ENCODE data around the gene CRAT.

CRAT gene

DNA sequence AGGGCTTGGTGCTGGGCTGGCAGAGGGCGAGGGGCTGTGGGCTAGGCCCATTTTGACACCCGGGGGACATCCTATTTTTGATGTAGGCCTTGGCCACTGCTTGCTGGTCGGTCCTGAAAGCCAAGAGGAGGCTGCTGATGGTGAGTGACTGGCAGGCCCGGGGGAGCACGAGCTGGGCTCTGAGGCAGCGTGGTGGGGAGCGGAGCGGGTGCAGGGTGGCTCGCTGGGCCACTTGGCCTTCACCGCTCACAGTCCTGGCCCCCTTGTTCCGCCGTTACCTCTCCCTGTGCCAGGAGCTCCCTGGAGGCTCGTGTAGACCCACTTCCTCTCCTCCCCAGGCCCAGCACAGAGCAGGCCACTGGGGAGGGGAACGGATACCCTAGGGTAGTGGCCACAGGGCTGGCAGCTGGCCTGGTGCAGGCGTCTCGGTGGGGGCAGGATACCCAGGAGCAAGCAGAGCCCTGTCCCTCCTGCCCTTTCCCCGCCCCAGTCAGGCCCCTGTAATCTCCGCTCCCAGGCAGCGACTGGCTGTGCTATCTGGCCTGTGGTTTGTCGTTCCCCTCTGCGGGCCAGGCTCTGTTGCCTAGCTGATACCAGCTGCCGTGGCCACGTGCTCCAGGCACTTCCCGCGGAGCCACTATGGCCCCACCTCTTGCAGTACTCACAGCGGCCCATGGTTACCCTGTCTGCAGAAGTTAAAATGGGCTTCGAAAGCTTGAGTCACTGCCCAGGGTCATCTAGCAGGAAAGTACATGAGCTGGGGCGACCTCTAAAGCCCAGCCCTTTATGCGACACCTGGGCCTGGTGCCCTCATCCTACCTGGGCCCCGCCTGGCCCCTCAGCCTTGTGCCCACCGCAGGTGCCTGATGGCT, 41.4 kb downstream of the CRAT start:
- H3K27ac ChIP-seq (ENCODE audit: low read length, poor library complexity, severe bottlenecking), result no peak overlapping the region
- H4K8ac ChIP-seq (ENCODE audit: low read length), result no peak overlapping the region
- H3K27me3 ChIP-seq (ENCODE audit: control insufficient read depth in 1 of 2, insufficient read depth in 1 of 2, low read length in 2 of 2), result no peaks in the 10 kb centered on the region
- no peak overlapping the region for H3K4me2 ChIP-seq (ENCODE audit: low read length, poor library complexity, severe bottlenecking)
- H3K4me1 ChIP-seq (ENCODE audit: control insufficient read depth, insufficient read depth, low read depth, low read length), result no peaks in the 10 kb centered on the region
- no peak overlapping the region for H3K4ac ChIP-seq (ENCODE audit: low read depth in 1 of 2, low read length in 2 of 2)
- H2AK5ac ChIP-seq (ENCODE audit: low read length, severe bottlenecking), result no peak overlapping the region
- WGBS, result 91% methylated on average over 27 of the region's 31 CpGs
- no peak overlapping the region for H2BK12ac ChIP-seq (ENCODE audit: low read length in 2 of 2)
- H4K91ac ChIP-seq (ENCODE audit: low read length), result peak overlapping the region; percentile 45
- H3K18ac ChIP-seq (ENCODE audit: low read depth in 1 of 2, low read length in 2 of 2), result no peak overlapping the region
- H3K9ac ChIP-seq (ENCODE audit: low read length), result no peak overlapping the region
- no peak overlapping the region for H3K4me3 ChIP-seq (ENCODE audit: insufficient read depth in 1 of 2, low read depth in 1 of 2, low read length in 2 of 2)
- no peak overlapping the region for H3K14ac ChIP-seq (ENCODE audit: low read length in 2 of 2)
- no peak for DNase-seq
- peaks cover 37 to 69% of the 10 kb centered on the region in 2 experiments for H3K36me3 ChIP-seq (ENCODE audit: control insufficient read depth in 1 of 2, insufficient read depth in 2 of 2, low read depth in 1 of 2, low read length in 2 of 2)
- H3K9me3 ChIP-seq (ENCODE audit: control insufficient read depth, low read length), result no peaks in the 10 kb centered on the region
- H2BK120ac ChIP-seq (ENCODE audit: low read depth, low read length), result no peak overlapping the region
- H2BK15ac ChIP-seq (ENCODE audit: low read depth, poor library complexity, severe bottlenecking), result no peak overlapping the region
- H3K79me1 ChIP-seq (replicated peaks; ENCODE audit: low read length, poor library complexity, severe bottlenecking), result no peaks in the 10 kb centered on the region
- no peak overlapping the region for H2BK5ac ChIP-seq (ENCODE audit: low read depth, low read length, poor library complexity, severe bottlenecking)
- H3K23ac ChIP-seq (ENCODE audit: low read length in 2 of 2), result no peak overlapping the region
- no peak overlapping the region for H2AFZ ChIP-seq (ENCODE audit: low read depth, low read length)

DNA sequence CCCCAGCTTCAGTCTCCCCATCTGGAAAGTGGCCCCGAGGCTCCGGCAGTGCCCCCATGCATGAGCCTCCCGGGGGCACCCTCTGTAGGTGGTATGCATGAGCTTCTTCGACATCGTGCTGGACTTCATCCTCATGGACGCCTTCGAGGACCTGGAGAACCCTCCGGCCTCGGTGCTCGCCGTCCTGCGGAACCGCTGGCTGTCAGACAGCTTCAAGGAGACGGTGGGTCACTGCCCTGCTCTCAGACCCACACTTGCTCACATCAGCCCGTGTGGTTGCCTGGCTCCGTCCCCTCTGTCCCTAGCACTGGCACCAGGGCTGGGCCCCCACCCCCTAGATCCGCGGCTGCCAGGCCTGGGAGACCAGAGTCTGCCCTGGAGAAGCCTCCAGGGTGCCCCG, 42.5 kb downstream of the CRAT start:
- no peaks in the 10 kb centered on the region for H3K4me1 ChIP-seq (ENCODE audit: control insufficient read depth, insufficient read depth, low read depth, low read length)
- H3K23ac ChIP-seq (ENCODE audit: low read length in 2 of 2), result no peak overlapping the region
- no peak overlapping the region for H3K9ac ChIP-seq (ENCODE audit: low read length)
- H2BK15ac ChIP-seq (ENCODE audit: low read depth, poor library complexity, severe bottlenecking), result no peak overlapping the region
- no peaks in the 10 kb centered on the region for H3K9me3 ChIP-seq (ENCODE audit: control insufficient read depth, low read length)
- no peak overlapping the region for H2BK12ac ChIP-seq (ENCODE audit: low read length in 2 of 2)
- DNase-seq, result no peak
- H3K36me3 ChIP-seq (ENCODE audit: control insufficient read depth in 1 of 2, insufficient read depth in 2 of 2, low read depth in 1 of 2, low read length in 2 of 2), result peaks cover 46 to 76% of the 10 kb centered on the region in 2 experiments
- no peak overlapping the region for H3K4ac ChIP-seq (ENCODE audit: low read depth in 1 of 2, low read length in 2 of 2)
- H3K27ac ChIP-seq (ENCODE audit: low read length, poor library complexity, severe bottlenecking), result no peak overlapping the region
- 96% methylated on average over 19 of the region's 19 CpGs for WGBS
- H4K8ac ChIP-seq (ENCODE audit: low read length), result no peak overlapping the region
- H2BK5ac ChIP-seq (ENCODE audit: low read depth, low read length, poor library complexity, severe bottlenecking), result no peak overlapping the region
- H3K4me3 ChIP-seq (ENCODE audit: insufficient read depth in 1 of 2, low read depth in 1 of 2, low read length in 2 of 2), result no peak overlapping the region
- H4K91ac ChIP-seq (ENCODE audit: low read length), result no peak overlapping the region
- H2BK120ac ChIP-seq (ENCODE audit: low read depth, low read length), result no peak overlapping the region
- no peaks in the 10 kb centered on the region for H3K27me3 ChIP-seq (ENCODE audit: control insufficient read depth in 1 of 2, insufficient read depth in 1 of 2, low read length in 2 of 2)
- H3K79me1 ChIP-seq (replicated peaks; ENCODE audit: low read length, poor library complexity, severe bottlenecking), result no peaks in the 10 kb centered on the region
- no peak overlapping the region for H2AK5ac ChIP-seq (ENCODE audit: low read length, severe bottlenecking)
- H3K14ac ChIP-seq (ENCODE audit: low read length in 2 of 2), result no peak overlapping the region
- H2AFZ ChIP-seq (ENCODE audit: low read depth, low read length), result no peak overlapping the region
- no peak overlapping the region for H3K18ac ChIP-seq (ENCODE audit: low read depth in 1 of 2, low read length in 2 of 2)
- H3K4me2 ChIP-seq (ENCODE audit: low read length, poor library complexity, severe bottlenecking), result no peak overlapping the region

DNA sequence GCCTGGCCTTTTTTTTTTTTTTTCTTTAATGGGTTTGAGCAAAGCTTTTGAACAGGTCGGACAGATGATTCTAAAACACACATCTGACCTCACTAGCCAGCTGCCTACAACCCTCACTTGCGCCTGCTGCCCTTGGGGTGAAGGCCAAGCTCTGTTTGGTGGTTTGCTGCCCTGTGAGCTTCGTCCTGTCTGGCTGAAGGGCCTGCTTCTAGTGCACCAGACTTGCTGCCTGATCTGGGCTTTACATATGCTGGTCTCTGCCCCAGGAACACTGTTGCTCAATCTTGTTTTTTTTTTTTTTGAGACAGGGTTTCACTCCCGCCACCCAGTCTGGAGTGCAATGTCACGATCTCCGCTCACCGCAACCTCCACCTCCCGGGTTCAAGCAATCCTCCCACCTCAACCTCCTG, 46.1 kb downstream of the CRAT start:
- Histone ChIP-seq H4K91ac (ENCODE audit: low read length) (no peak overlapping the region), H3K4me2 (ENCODE audit: low read length, poor library complexity, severe bottlenecking) (no peak overlapping the region), H3K18ac (ENCODE audit: low read depth in 1 of 2, low read length in 2 of 2) (no peak overlapping the region), H3K27me3 (ENCODE audit: control insufficient read depth in 1 of 2, insufficient read depth in 1 of 2, low read length in 2 of 2) (no peaks in the 10 kb centered on the region), H3K27ac (ENCODE audit: low read length, poor library complexity, severe bottlenecking) (no peak overlapping the region), H3K4me1 (ENCODE audit: control insufficient read depth, insufficient read depth, low read depth, low read length) (peaks cover 2% of the 10 kb centered on the region), H3K4me3 (ENCODE audit: insufficient read depth in 1 of 2, low read depth in 1 of 2, low read length in 2 of 2) (no peak overlapping the region), H3K9ac (ENCODE audit: low read length) (no peak overlapping the region), H3K23ac (ENCODE audit: low read length in 2 of 2) (no peak overlapping the region), H2AK5ac (ENCODE audit: low read length, severe bottlenecking) (no peak overlapping the region), H2AFZ (ENCODE audit: low read depth, low read length) (no peak overlapping the region), H2BK15ac (ENCODE audit: low read depth, poor library complexity, severe bottlenecking) (no peak overlapping the region), H4K8ac (ENCODE audit: low read length) (no peak overlapping the region), H2BK5ac (ENCODE audit: low read depth, low read length, poor library complexity, severe bottlenecking) (no peak overlapping the region), H3K4ac (ENCODE audit: low read depth in 1 of 2, low read length in 2 of 2) (no peak overlapping the region), H3K14ac (ENCODE audit: low read length in 2 of 2) (no peak overlapping the region), H2BK120ac (ENCODE audit: low read depth, low read length) (no peak overlapping the region), H3K79me1 (replicated peaks; ENCODE audit: low read length, poor library complexity, severe bottlenecking) (peaks cover 1% of the 10 kb centered on the region), H3K9me3 (ENCODE audit: control insufficient read depth, low read length) (no peaks in the 10 kb centered on the region), H3K36me3 (ENCODE audit: control insufficient read depth in 1 of 2, insufficient read depth in 2 of 2, low read depth in 1 of 2, low read length in 2 of 2) (peaks cover 73 to 81% of the 10 kb centered on the region in 2 experiments), H2BK12ac (ENCODE audit: low read length in 2 of 2) (no peak overlapping the region)
- WGBS, result 98% methylated on average over 8 of the region's 8 CpGs
- no peak for DNase-seq

DNA sequence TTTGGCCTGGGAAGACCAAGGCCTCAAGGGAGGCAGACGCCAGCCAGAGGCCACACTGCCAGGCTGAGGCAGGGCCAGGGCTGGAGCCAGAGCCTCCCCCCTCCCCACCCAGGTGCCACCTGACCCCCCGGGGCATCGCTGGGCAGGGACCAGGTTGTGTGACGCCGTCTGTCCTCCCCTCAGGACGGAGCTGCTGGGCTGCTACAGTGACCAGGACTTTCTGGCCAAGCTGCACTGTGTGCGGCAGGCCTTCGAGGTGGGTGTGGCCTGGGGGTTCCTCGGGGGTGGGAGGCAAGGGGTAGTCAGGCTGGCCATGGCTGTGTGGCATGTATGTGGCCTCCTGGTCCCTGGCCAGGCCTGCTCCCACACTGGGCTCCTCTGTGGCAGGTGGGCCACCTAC, 47.5 kb downstream of the CRAT start:
- no peak overlapping the region for H4K8ac ChIP-seq (ENCODE audit: low read length)
- H2BK5ac ChIP-seq (ENCODE audit: low read depth, low read length, poor library complexity, severe bottlenecking), result no peak overlapping the region
- no peak overlapping the region for H4K91ac ChIP-seq (ENCODE audit: low read length)
- no peak overlapping the region for H3K4me2 ChIP-seq (ENCODE audit: low read length, poor library complexity, severe bottlenecking)
- H3K23ac ChIP-seq (ENCODE audit: low read length in 2 of 2), result no peak overlapping the region
- H3K27me3 ChIP-seq (ENCODE audit: control insufficient read depth in 1 of 2, insufficient read depth in 1 of 2, low read length in 2 of 2), result no peaks in the 10 kb centered on the region
- 98% methylated on average over 9 of the region's 9 CpGs for WGBS
- no peak overlapping the region for H2AK5ac ChIP-seq (ENCODE audit: low read length, severe bottlenecking)
- peaks cover 9% of the 10 kb centered on the region for H3K4me1 ChIP-seq (ENCODE audit: control insufficient read depth, insufficient read depth, low read depth, low read length)
- no peak overlapping the region for H2BK15ac ChIP-seq (ENCODE audit: low read depth, poor library complexity, severe bottlenecking)
- H2BK12ac ChIP-seq (ENCODE audit: low read length in 2 of 2), result no peak overlapping the region
- H3K14ac ChIP-seq (ENCODE audit: low read length in 2 of 2), result no peak overlapping the region
- no peak overlapping the region for H3K18ac ChIP-seq (ENCODE audit: low read depth in 1 of 2, low read length in 2 of 2)
- DNase-seq, result no peak
- H2AFZ ChIP-seq (ENCODE audit: low read depth, low read length), result no peak overlapping the region
- H2BK120ac ChIP-seq (ENCODE audit: low read depth, low read length), result no peak overlapping the region
- H3K9me3 ChIP-seq (ENCODE audit: control insufficient read depth, low read length), result no peaks in the 10 kb centered on the region
- no peak overlapping the region for H3K4me3 ChIP-seq (ENCODE audit: insufficient read depth in 1 of 2, low read depth in 1 of 2, low read length in 2 of 2)
- no peak overlapping the region for H3K27ac ChIP-seq (ENCODE audit: low read length, poor library complexity, severe bottlenecking)
- peaks cover 70 to 77% of the 10 kb centered on the region in 2 experiments for H3K36me3 ChIP-seq (ENCODE audit: control insufficient read depth in 1 of 2, insufficient read depth in 2 of 2, low read depth in 1 of 2, low read length in 2 of 2)
- no peak overlapping the region for H3K9ac ChIP-seq (ENCODE audit: low read length)
- no peak overlapping the region for H3K4ac ChIP-seq (ENCODE audit: low read depth in 1 of 2, low read length in 2 of 2)
- H3K79me1 ChIP-seq (replicated peaks; ENCODE audit: low read length, poor library complexity, severe bottlenecking), result peaks cover 1% of the 10 kb centered on the region
